HG02870 (cell line): ENCODE measurements around the gene ADH1C.
"Not testable (repeated sequence)": the region's sequence is repeated elsewhere in the genome, so short reads cannot be mapped to it uniquely, and the experiment has no call there.

ENCODE experiments used
- ATAC-seq: cut with Tn5 transposase; IDR thresholded peaks from one replicate; pipeline ENCODE4 v1.9.1; 2021; ENCODE audit warnings: mild to moderate bottlenecking, moderate library complexity; ENCODE audit not compliant: unreplicated experiment

Gene ADH1C

GRCh38 chr4:99352602-99353537 is at the start of gene ADH1C:
ADH1C (minus strand) TSS chr4:99352746; CDS start chr4:99352675, 71 bp downstream.
- no peak for ATAC-seq

GRCh38 chr4:99400831-99401230 is 48.3 kb upstream of the ADH1C start:
- ATAC-seq = no peak

- no peak for ATAC-seq
These were observed 46.5 kb upstream of the ADH1C start for GRCh38 chr4:99399017-99399416.

- ATAC-seq = no peak
These were observed 43.2 kb upstream of the ADH1C start for GRCh38 chr4:99395595-99396364.

- ATAC-seq = no peak
These were observed 42.4 kb upstream of the ADH1C start for GRCh38 chr4:99394896-99395295.

GRCh38 chr4:99390055-99390454 is 37.5 kb upstream of the ADH1C start:
- ATAC-seq = no peak

- ATAC-seq = no peak
These were observed 37.1 kb upstream of the ADH1C start for GRCh38 chr4:99389606-99390005.

GRCh38 chr4:99383833-99384392 is 31.4 kb upstream of the ADH1C start:
- ATAC-seq = no peak

GRCh38 chr4:99383399-99383798 is 30.9 kb upstream of the ADH1C start:
- no peak for ATAC-seq

GRCh38 chr4:99382745-99383360 is 30.3 kb upstream of the ADH1C start:
- ATAC-seq = no peak

GRCh38 chr4:99381588-99382175 is 29.1 kb upstream of the ADH1C start:
- no peak for ATAC-seq

- no peak for ATAC-seq
These were observed 27.0 kb upstream of the ADH1C start for GRCh38 chr4:99379571-99379970.

GRCh38 chr4:99378876-99379275 is 26.3 kb upstream of the ADH1C start:
- no peak for ATAC-seq

GRCh38 chr4:99377341-99377740 is 24.8 kb upstream of the ADH1C start:
- ATAC-seq = not testable (repeated sequence)

- ATAC-seq = not testable (repeated sequence)
These were observed 19.9 kb upstream of the ADH1C start for GRCh38 chr4:99372464-99372863.

GRCh38 chr4:99367817-99368216 is 15.3 kb upstream of the ADH1C start:
- ATAC-seq = not testable (repeated sequence)

- no peak for ATAC-seq
These were observed 13.9 kb upstream of the ADH1C start for GRCh38 chr4:99366491-99366890.

GRCh38 chr4:99362768-99363167 is 10.2 kb upstream of the ADH1C start:
- no peak for ATAC-seq

- ATAC-seq = no peak
These were observed 9.3 kb upstream of the ADH1C start for GRCh38 chr4:99361899-99362275.

GRCh38 chr4:99361268-99361898 is 8.8 kb upstream of the ADH1C start:
- no peak for ATAC-seq
